NCI-H1417 treated with DMSO at 0.1 percent for 48 hours (cell line): ENCODE measurements around the gene SH3PXD2A.

Experiments used
- DNase-seq: peaks from one replicate; lab custom pipeline; 2025; lab: John Stamatoyannopoulos, UW

The SH3PXD2A gene

DNA sequence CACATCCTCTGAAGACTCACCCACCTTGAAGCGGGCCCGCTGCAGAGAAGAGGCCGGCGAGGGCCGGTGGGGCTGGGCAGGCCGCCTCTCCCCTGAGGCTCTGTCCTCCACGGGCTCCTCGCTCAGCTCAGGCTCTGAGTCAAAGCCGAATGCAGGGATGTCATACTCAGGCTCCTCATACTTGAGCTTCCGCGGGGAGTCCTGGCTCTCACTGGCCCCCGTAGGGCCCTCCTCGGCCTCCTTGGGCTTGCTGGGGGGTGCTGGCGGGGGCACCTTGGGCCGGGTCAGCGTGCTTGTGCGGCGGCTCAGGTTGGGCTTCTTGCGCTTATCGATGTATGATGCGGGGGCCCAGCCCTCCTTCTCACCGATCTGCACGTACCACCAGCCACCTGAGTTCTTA is 252.0 kb downstream of the SH3PXD2A start:
- DNase-seq, result no peak

DNA sequence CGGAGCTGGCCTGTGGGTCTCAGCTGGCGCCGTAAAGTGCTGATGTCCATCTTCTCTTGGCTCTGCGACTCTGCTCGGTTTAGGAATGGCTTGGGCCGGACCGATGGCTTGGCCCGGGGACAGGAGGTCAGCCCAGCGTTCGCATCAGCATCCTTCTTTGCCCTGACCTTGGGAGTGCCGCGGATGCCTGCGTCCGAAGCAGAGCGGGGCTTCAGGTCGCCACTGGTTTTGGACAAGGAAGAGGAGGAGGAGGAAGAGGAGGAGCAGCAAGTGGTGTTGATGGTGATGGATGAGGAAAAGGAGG is 252.6 kb downstream of the SH3PXD2A start:
- DNase-seq, result no peak

DNA sequence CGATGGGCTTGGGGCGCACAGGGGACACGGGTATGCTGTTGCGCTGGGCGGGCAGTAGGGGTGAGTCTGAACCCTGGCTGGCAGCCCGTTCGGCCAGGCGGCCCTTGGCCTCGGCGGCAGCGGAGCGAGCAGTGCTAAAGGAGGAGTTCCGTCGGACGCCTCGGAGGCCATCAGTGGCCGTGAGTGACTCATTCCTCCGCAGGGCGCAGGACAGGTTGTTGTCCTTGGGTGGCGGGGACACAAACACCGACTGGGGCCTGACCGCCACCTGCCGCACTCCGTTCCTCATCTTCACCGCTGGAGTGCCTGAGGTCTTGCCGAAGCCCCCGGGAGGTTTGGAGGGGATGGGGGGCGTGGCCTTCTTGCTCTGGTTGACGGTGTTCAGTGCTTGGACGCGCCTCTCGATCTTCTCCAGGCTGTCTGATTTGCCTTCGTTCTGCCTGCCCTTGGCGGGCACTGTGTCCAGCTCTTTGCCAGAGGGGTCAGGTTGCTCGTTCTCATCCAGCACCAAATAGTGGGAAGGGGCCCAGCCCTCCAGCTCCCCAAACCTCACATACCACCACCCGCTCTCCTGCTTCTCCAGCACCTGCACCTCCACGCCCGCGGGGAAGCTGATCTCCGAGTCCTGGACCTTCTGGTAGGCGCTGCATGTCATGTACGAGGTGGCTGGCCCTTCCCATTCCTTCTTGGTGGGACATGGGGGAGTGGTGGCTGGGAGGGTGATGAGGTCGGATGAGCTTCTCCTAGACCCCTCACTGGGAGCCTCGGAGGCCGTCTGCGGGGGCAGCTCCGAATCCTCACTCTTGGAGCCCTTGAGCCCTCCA is 253.1 kb downstream of the SH3PXD2A start:
- DNase-seq, result no peak

DNA sequence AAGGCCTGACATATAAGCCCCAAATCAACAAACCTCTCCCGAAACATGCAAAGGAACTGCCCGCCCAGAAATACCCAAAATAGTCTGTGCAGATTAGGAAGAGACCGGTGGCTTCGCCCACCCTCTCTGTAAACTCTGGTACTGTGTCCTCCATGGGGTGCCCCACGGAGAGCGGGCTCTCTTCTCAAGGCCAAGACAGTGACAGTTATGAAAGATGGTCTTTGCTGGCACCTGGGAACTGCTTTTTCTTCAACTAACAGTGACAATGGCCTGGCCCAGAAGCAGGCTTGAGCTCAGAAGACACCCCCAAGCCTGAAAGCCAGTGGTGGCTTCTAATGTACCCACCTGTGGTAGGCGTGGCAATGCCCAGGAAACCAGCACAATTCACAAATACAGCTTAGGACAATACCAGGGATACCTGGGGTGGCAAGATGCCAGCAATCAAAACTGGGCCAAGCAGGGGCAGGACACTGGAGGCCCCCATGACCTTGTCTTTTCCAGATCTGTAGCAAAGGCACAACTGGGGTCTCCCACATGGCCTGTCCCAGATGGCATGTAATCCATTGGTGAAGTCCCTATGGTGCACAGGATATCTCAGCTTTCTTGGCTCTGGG is 254.3 kb downstream of the SH3PXD2A start:
- no peak for DNase-seq

DNA sequence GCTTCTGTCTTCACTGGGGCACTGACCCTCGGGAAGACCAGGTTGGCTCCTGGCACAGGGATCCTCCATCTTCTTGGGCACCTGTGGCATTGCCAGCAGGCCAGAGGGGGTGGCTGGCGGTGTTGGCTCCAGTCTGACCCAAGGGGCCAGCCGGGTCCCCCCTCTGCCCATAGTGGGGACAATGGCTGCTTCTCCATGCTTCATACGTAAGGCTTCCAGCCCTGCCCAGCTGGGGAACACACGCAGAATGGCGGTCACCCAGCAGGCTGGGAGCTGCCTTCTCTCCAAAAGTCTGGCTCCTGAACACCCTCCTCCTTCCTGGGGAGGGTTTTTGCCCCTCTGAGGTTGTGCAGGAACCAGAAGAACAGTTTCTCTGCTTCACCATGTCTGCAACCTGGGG is 255.1 kb downstream of the SH3PXD2A start:
- DNase-seq, result no peak

DNA sequence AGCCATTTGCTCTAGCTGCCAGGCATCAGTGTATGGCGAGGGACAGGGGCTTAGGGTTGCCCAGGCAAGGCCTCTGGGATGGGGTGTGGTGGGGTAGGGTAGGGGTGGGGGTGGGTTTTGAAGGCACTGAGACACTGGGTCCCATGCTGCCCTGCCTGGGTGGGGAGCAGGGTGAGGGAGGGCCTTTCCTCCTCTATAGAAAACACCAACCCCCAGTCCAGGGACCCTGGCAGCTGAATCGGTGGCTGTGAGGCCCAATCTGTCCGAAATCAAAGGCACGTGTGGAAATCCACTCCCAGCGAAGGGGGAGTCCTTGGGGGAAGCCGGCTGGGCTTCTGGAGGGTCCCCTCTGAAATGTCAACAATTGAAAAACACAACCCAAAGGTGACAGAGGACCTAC is 255.5 kb downstream of the SH3PXD2A start:
- DNase-seq, result no peak

DNA sequence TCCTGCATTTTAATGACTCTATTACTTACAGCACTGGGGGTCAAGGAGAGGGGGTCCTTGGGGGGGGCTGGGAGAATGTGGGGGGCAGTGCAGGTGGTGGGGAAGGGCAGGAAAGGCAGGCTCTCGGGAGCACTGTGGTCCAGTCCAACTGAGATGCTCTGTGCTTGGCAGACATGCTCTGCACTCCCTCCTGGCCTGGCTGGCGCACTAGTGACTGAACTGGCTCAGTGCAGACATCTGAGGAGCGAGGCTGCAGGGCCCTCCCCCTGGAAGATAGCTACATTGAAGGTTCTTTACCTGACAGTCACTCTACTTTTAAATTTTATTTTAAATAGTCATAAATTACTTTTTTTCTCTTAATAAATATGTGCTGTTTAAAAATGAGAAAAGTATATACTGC is 256.2 kb downstream of the SH3PXD2A start:
- DNase-seq, result no peak

DNA sequence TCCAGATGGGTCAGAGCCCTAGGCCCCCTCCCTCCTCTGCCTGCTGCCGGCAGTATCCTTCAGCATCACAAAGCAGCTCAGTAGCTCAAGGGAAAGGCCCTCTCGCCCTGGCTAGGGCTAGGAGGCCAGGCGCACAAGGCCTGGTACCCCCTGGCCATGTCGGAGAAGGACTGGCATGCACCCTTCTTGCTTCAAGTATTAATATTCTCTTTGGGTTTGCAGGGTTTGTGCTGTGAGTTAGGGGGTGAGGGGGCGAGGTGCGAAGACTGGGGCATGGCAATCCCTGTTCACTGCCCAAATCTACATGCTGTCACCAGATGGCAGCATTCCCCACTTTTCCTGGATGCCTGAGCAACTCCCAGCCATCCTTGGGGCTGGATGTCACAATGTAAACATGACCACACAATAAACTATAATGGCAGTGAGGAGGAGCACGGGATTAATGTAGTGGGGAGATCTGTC is 256.7 kb downstream of the SH3PXD2A start:
- DNase-seq, result no peak

DNA sequence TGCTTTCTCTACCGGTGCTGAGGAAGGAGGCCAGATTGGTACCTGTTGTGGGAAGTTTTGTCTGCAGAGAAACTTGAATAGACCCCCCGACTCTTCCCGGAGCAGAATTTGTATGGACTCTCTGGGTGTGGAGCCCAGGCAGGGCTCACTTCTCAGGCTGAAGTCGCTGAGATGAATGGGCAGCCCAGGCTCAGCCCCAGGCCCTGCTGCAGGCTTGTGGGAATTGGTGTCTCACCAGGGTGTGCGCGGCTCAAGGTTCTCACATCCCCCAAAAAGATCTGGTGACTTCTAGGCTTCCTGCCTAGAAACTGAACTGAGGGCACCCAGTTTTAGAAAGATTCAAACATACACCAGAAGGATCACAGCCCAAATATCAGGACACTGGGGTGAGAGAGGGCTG is 258.4 kb downstream of the SH3PXD2A start:
- no peak for DNase-seq

DNA sequence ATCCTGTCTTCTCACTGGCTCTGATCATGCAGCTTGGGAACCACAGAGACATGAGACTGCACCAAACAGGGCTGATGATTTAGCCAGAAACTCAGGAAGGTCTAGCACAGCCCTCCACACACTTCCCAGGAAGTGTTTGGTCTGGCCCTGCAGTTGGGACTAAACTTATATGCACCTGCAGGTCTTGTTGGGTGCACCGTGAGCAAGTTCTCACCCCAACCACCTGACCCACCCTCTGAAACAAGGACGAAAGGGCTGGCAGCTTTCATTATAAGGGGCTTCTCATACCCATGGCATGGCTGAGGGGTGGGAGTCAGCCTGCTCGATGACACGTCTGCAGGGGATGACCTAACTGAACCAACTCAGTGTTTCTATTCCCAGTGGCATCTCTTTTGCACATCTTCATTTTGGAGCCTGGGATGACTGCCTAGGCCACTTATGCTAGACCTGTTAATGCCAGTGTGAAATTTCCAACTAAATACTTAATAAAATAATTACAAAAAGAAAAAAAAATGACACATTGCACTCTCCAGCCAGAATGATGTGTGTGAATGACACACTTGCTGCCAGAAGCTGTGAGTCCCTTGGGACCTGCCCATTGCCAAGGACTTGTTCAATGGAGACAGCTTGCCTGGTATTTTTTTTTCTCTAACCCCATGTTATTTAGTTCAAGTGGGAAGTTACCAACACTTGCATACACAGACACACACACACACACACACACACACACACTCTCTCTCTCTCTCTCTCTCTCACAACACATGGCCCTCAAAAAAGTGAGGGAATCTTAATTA is 259.2 kb downstream of the SH3PXD2A start:
- no peak for DNase-seq

DNA sequence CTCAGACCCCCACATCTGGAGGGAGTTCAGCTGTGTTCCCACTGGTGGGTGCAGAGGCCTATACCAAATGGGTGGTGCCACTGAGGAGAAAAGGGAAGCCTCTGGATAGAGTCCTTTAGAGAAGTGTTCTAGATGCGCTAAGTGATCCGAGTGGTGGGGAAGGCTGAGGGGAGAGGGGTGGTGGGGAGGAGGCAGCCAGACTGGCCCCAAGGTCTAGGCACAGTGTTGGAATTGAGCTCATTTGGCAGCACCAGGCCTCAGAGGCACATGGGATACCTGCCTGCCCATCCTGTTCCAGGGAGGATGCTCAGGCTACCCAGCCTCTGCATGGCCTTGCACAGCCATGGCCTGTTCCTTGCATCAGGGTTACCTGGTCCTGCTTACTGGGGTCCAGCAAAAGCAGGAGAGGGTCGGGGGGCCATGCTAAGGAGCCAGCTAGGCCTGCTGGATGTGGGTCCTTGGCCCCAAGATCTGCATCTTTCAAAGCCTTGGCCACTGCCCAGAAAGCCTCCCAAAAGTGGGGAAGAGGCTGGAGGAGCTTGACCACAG is 262.3 kb downstream of the SH3PXD2A start:
- DNase-seq, result no peak

DNA sequence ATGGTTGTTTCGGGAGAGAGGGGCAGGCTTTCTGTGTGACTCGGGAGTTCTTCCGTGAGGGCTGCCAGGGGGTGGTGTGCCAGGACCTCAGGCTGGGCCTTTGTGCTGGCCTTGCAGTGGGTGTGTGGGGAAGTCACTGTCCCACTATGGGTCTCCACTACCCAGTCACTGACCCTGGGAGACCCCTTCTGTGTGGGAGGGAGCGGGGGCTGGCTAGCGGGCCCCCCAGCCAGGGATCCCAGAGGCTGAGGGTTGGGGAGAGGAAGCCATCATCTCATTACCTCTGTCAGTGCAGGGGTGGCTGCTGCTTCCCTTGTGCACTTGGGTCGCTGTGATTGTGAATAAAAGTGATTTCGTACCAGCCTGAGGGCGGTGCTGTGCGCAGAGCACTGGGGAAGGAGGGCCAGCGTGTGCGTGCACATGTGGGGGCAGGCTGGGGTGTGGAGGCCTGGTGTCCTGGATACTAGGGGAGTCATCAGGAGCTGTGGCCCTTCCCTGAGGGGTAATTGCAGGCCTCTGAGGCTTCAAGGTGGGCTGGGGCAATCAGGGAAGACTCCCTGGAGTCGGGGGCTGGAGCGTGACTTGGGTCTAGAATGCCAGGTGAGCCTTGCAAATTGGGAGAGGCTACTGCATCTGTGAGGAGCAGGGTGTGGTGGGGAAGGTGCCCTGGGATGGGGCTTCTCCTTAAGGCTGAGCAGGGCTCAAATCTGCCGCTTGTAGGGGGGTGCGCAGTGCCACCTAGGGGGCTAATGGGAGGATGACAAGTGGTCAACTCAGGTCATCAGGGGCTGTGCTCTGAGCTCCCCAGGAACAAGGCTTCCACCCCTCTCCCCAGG is 263.0 kb downstream of the SH3PXD2A start:
- DNase-seq, result no peak

DNA sequence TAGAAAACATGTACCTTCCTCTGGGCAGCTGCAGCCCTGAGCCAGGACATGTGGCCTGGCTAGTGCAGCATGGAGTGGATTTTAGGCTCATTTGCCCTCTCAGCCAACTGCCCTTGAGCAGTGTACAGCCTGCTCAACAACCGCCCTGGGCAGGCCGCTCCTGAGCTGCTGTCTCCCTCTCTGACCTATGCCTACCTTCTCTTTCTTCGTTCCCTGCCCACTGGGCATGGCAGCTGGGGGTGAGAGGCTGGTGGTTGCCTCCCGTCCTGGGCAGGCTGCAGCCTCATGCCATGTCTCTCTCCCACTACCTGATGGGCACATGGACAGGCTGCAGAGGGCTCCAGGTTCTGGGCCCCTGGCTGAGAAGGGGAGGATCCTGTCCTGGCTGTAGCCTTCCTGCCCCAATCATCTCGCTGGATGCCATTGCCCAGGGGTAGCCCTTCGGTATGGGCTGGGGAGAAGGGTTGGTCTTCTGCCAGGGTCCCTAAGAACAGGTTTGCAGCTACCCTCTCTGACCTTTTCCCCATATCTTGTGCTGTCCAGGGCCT is 264.6 kb downstream of the SH3PXD2A start:
- no peak for DNase-seq

DNA sequence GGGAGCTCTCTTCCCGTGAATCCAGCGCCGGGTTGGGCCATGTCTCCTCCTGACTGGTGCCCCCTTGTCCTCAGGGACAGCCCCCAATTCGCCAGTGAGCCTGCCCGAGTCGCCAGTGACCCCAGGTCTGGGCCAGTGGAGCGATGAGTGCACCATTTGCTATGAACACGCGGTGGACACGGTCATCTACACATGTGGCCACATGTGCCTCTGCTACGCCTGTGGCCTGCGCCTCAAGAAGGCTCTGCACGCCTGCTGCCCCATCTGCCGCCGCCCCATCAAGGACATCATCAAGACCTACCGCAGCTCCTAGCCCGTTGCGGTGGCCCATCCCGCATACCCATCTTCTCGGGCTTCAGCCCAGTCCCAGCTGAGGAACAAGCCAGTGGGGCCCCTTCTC is 265.3 kb downstream of the SH3PXD2A start:
- no peak for DNase-seq

DNA sequence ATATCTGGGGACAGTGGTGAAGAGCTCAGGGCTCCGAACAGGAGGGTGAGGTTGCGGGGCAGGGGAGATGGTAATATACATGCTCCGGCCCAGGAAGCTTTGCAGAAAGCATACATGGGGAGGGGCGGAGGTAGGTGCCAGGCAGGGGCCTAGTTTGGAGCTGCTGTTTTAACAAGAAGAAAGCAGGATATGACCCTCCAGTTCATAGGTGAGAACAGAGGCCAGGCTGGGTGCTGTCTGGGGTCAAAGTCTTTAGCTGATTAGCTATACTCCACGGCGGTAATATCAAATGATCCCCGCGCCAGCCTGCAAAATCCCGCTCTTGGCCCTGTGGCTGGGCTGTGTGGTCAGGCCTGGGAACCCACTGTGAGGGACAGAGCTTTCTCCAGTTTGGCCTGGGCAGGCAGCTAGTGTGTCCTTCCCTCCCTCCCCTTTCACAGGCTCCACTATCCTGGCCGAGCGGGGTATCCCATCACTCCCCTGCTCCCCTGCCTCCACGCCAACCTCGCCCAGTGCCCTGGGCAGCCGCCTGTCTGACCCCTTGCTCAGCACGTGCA is 266.2 kb downstream of the SH3PXD2A start:
- DNase-seq, result no peak

DNA sequence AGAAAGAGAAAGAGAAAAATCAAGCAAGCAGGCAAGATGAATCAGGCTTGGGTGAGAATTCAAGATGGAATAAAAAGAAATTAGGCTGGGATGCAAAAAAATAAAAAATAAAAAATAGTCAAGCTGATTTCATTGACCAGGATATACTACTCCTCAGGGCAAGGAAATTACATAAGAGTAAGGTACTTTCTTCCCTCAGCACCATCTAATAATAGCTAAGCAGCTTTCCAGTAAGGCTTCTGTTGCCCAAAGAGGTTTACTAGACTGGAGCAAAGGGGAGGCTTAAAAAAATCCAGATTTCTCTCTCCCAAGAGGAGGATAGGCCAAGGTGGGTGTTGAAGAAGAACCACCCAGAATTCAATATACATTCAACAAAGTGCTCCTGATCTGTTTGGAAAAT is 268.3 kb downstream of the SH3PXD2A start:
- DNase-seq, result no peak

DNA sequence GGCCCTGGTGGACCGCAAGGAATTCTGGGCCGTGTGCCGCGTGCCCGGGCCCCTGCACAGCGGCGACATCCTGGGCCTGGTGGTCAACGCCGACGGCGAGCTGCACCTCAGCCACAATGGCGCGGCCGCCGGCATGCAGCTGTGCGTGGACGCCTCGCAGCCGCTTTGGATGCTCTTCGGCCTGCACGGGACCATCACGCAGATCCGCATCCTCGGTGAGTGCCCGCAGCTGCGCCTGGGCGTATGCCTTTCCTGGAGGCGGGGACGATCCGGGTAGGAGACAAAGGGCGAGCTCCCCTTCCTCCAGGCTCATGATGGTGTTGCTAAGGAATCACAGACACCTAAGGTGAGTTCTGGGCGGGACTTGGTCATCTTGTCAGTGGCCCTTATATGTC is 270.4 kb downstream of the SH3PXD2A start:
- no peak for DNase-seq

DNA sequence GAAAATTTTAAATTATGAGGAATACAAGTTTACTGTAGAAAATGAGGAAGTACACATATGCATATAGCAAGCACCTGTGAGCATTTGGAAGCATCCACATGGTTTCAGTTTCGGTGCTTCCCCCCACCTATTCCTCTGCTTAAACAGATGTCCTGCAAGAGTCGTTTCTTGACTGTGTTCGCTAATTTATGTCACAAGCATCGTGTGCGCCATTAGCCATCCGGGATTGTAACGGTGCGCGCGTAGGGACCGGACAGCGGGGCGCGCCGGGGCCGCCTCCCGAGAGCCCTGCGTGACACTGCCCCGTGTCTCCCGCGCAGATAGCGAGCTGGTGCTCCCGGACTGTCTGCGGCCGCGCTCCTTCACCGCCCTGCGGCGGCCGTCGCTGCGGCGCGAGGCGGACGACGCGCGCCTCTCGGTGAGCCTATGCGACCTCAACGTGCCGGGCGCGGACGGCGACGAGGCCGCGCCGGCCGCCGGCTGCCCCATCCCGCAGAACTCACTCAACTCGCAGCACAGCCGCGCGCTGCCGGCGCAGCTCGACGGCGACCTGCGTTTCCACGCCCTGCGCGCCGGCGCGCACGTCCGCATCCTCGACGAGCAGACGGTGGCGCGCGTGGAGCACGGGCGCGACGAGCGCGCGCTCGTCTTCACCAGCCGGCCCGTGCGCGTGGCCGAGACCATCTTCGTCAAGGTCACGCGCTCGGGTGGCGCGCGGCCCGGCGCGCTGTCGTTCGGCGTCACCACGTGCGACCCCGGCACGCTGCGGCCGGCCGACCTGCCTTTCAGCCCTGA is 271.0 kb downstream of the SH3PXD2A start:
- DNase-seq, result no peak

DNA sequence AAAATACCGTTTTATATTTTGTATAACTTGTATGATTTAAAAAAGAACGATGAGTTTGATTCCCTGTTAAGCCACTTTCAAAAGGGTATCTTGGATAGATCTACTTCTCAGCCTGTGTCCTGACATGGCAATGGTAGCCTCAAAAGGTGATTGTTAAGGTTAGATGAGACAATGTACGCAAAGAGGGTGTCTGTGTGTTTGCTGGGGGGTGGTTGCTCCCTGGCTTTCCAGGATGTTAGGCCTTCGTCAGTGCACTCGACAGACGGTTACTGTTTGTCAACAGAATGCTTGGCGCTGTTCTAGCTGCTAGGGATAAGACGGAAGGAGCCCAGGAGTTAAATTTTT is 271.5 kb downstream of the SH3PXD2A start:
- DNase-seq, result no peak

DNA sequence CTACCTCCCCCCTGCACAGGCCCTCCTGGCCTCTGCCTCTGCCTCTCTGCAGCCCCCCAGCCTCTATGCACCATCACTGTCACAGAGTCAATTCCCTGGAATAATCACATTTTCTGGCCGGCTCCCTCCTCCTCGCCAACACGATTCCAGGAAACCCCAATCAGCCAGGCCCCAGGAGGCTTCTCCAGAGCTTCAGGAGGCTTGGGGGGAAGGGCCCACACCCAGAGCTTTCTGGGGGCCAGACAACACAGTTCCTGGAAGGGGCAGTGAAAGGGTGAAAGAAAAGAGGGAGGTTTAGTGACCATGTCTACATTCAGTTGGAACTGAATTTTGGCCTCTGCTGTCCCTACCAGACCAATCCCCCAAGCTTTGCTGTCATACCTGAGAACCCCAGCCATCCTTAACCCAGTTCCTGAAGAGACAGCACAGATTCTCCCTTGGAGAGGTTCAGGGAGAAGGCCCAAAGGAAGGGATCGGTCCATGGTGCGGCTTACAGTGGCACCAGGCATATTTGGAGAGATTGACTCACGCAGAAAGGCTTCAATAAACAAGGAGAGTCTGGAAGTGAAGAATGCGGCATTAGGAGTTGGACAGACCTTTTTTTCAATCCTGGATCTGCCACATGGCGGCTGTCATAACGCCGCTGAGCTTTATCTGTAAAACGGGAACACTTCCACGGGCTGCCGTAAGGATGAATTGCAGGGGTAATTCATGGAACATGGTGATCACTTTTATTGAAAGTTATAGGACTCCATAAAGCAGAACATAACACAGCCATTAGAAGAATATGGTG is 272.8 kb downstream of the SH3PXD2A start:
- no peak for DNase-seq
